Smooth muscle cell (in vitro differentiated cells): ENCODE measurements around the gene GTPBP3. TPM values are rescaled to one million over a fixed set of nuclear protein-coding genes. Genes with fewer than 3 reads are reported as not detected.

Experiments used
- DNase-seq: peaks from one replicate; lab custom pipeline; 2025; ENCODE audit not compliant: unreplicated experiment; lab: John Stamatoyannopoulos, UW
- H2AFZ ChIP-seq: fragments of 200-600 bp; sonication (generic); 2 replicates; pipeline ENCODE4 v1.6.0; 2016; ENCODE audit warnings: antibody characterized with exemption, low read depth, mild to moderate bottlenecking
- H3F3A ChIP-seq: fragments of 200-600 bp; sonication (generic); 2 replicates; pipeline ENCODE4 v1.6.0; 2017; ENCODE audit warnings: antibody characterized with exemption, low read depth
- H3K27ac ChIP-seq: fragments of 200-600 bp; sonication (generic); 2 replicates; pipeline ENCODE4 v1.5.1; 2016; ENCODE audit warnings: low read depth, mild to moderate bottlenecking
- H3K27me3 ChIP-seq: fragments of 200-600 bp; sonication (generic); 2 replicates; pipeline ENCODE4 v1.6.1; 2016; ENCODE audit warnings: low read depth, mild to moderate bottlenecking
- H3K36me3 ChIP-seq: fragments of 200-600 bp; sonication (generic); 2 replicates; pipeline ENCODE4 v1.5.1; 2016; ENCODE audit warnings: low read depth
- H3K4me1 ChIP-seq: fragments of 200-600 bp; sonication (generic); 2 replicates; pipeline ENCODE4 v1.5.1; 2016; ENCODE audit warnings: low read depth
- H3K4me2 ChIP-seq: fragments of 200-600 bp; sonication (generic); 2 replicates; pipeline ENCODE4 v1.6.0; 2016; ENCODE audit warnings: mild to moderate bottlenecking
- H3K4me3 ChIP-seq: fragments of 200-600 bp; sonication (generic); 2 replicates; pipeline ENCODE4 v1.5.1; 2016; ENCODE audit warnings: mild to moderate bottlenecking
- H3K79me2 ChIP-seq: fragments of 200-600 bp; sonication (generic); 2 replicates; pipeline ENCODE4 v1.6.0; 2016; ENCODE audit warnings: low read depth, mild to moderate bottlenecking
- H3K9ac ChIP-seq: fragments of 200-600 bp; sonication (generic); 2 replicates; pipeline ENCODE4 v1.6.0; 2016; ENCODE audit warnings: low read depth
- H3K9me3 ChIP-seq: fragments of 200-600 bp; sonication (generic); replicated peaks from 2 replicates; pipeline ENCODE4 v1.5.1; 2016; ENCODE audit warnings: low read depth
- H4K20me1 ChIP-seq: fragments of 200-600 bp; sonication (generic); 2 replicates; pipeline ENCODE4 v1.6.0; 2016; ENCODE audit warnings: low read depth
- WGBS: methylation state at CpG from one replicate; pipeline ENCODE4 v1.1.7; 2016; ENCODE audit warnings: low lambda C conversion rate; 5-methylcytosine and 5-hydroxymethylcytosine counted together
- polyA plus RNA-seq: library from polyadenylated mRNA; unstranded; fragments of >200 nt; fragmentation: Nextera tagmentation; extraction: Ambion mirVana; gene quantifications from 2 replicates; pipeline ENCODE4 v1.2.1, GENCODE V29; 2016
- total RNA-seq: library from RNA; depleted of rRNA; stranded (reverse); fragments of >200 nt; gene quantifications from 2 replicates; pipeline ENCODE4 v1.2.3, GENCODE V29; 2014
- TF ChIP-seq, protein P1 (sequence below): fragments of 200-600 bp; sonication (generic); IDR thresholded peaks from 2 replicates; pipeline ENCODE4 v1.5.1; 2017; ENCODE audit warnings: borderline replicate concordance, mild to moderate bottlenecking, antibody characterized with exemption; ENCODE audit not compliant: insufficient read depth, poor library complexity, severe bottlenecking

Gene GTPBP3
- total and polyA plus RNA-seq, 2 experiments from 2014 or later, result 16.5 to 19.6 TPM

DNA sequence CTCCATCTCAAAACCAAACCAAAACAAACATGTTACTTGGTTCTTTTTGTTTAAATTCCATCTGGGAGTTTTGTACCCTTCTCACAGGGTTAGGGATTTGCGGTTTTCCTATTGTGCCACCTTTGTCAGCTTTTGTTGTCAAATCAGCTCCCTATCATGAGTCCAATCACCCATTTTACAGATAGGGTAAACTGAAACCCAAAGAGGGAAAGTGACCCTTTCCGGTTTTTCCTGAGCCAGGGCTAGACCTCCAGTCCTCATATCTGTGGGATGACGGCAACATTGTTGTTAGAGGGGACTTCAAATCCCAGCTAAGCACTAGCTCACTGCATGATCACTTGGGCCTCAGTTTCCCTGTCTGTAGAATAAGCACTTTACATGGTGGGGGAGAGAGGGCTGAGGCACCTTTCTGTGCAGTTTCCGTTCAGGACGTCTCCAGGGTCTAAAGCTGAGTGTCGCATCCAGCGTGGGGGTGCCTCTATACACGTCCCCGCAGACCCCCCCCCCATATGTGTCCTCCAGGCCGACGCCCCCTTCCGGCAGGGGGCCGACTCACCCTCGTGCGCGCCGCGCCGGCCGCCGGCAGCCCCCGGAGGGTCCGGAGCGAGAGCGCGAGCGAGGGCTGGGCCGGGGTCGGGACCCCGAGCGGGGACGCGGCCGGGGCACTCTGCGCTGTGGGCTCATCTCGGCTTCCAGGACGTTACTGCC lies 52.8 kb downstream of the GTPBP3 start:
- Histone ChIP-seq H3K79me2 (no peaks in the 10 kb centered on the region), H3K4me3 (peak overlapping the region; percentile 60), H3K4me2 (peak overlapping the region; percentile 94), H2AFZ (peak overlapping the region; percentile 89), H3K36me3 (no peaks in the 10 kb centered on the region), H4K20me1 (no peaks in the 10 kb centered on the region), H3F3A (no peaks in the 10 kb centered on the region), H3K27me3 (no peaks in the 10 kb centered on the region), H3K9me3 (no peaks in the 10 kb centered on the region), H3K9ac (no peak overlapping the region), H3K4me1 (peaks cover 7% of the 10 kb centered on the region), H3K27ac (no peak overlapping the region)
- WGBS, result 26% methylated on average over 9 of the region's 37 CpGs
- TF ChIP-seq, protein P1, sequence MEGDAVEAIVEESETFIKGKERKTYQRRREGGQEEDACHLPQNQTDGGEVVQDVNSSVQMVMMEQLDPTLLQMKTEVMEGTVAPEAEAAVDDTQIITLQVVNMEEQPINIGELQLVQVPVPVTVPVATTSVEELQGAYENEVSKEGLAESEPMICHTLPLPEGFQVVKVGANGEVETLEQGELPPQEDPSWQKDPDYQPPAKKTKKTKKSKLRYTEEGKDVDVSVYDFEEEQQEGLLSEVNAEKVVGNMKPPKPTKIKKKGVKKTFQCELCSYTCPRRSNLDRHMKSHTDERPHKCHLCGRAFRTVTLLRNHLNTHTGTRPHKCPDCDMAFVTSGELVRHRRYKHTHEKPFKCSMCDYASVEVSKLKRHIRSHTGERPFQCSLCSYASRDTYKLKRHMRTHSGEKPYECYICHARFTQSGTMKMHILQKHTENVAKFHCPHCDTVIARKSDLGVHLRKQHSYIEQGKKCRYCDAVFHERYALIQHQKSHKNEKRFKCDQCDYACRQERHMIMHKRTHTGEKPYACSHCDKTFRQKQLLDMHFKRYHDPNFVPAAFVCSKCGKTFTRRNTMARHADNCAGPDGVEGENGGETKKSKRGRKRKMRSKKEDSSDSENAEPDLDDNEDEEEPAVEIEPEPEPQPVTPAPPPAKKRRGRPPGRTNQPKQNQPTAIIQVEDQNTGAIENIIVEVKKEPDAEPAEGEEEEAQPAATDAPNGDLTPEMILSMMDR, result peak; percentile 34
- no peak for DNase-seq

DNA sequence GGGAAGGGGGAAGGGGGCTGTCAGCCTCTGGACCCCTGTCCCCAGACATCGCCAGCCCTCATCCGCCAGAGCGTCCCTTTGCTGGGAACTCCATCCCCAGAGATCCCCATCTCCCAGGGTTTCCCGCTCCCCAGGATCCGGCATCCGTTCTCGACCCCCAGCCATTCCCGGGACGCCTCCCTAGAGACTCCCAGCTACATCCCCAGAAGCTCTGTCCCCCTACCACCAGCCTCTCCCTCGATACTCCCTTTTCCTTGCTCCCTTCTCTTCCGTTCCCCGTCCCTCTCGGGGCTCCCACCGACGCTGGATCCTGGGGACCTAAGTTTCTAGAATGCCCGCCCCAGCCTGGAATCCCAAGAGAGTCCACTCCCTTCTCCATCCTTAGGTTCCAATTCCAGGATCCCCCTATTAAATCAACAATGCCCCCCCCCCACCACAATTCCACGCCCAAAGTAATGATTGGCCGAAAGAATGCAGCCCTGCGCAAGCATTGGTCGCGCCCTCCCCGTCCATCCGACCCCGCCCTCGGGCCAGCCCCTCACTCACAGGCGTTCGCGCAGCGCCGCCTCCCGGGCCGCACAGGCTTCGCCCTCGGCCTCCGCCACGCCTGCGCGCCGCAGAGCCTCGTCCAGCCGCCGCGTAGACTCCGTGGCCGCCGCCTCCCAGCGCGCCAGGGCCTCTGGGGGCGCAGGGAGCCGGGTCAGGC lies 53.5 kb downstream of the GTPBP3 start:
- Histone ChIP-seq H3K36me3 (no peaks in the 10 kb centered on the region), H3F3A (no peaks in the 10 kb centered on the region), H3K9ac (no peak overlapping the region), H3K4me3 (peak overlapping the region; percentile 60), H4K20me1 (no peaks in the 10 kb centered on the region), H3K27me3 (no peaks in the 10 kb centered on the region), H3K4me1 (peaks cover 7% of the 10 kb centered on the region), H3K4me2 (peak overlapping the region; percentile 94), H2AFZ (peak overlapping the region; percentile 95), H3K79me2 (no peaks in the 10 kb centered on the region), H3K9me3 (no peaks in the 10 kb centered on the region), H3K27ac (no peak overlapping the region)
- peak; percentile 73 for DNase-seq
- 2% methylated on average over 49 of the region's 50 CpGs for whole genome bisulfite sequencing
- TF ChIP-seq, protein P1, result peak; percentile 62

DNA sequence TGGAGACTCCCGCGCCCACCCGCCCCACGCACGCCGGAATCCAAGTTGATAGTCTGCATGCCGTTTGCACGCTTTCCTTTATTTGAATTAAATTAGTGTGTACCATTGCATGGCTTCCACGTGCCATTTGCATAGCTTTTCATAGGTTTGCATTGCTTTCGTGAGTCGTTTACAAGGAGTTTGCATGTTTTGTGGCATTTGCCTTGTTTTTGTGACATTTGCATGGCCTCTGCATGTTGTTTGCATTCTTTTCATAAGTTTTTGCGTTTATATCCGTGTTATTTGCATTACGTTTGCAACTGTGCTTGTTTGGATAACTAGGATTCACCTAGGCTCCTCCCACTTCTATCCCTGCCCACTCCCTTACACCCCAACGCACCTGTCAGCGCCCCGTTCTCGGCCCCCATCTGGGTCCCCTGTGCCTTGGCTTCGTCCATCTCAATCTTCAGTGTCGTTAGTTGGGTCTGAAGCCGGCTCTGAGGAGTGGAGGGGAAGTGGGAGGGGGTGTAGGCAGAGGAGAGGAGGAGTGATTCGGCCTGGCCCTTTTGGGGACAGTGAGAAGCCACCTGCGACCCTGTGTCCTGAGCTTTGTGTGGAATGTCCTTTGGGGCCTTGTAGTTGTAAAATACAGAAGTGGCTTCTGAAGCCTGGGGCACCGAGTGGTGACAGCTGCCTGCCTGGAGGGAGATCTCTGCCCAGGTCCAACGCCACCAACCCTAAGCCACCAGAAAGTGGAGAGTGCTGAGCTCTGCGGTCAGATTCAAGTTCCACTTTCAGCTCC lies 54.2 kb downstream of the GTPBP3 start:
- TF ChIP-seq, protein P1, result no peak
- H3K4me2 ChIP-seq, result peak overlapping the region; percentile 94
- H3K9ac ChIP-seq, result no peak overlapping the region
- no peak for DNase-seq
- H3F3A ChIP-seq, result no peaks in the 10 kb centered on the region
- 21% methylated on average over 26 of the region's 26 CpGs for WGBS
- no peaks in the 10 kb centered on the region for H4K20me1 ChIP-seq
- no peaks in the 10 kb centered on the region for H3K27me3 ChIP-seq
- H3K79me2 ChIP-seq, result no peaks in the 10 kb centered on the region
- H3K9me3 ChIP-seq, result no peaks in the 10 kb centered on the region
- peak overlapping the region; percentile 95 for H2AFZ ChIP-seq
- H3K27ac ChIP-seq, result no peak overlapping the region
- H3K36me3 ChIP-seq, result no peaks in the 10 kb centered on the region
- peak overlapping the region; percentile 60 for H3K4me3 ChIP-seq
- peaks cover 7% of the 10 kb centered on the region for H3K4me1 ChIP-seq

Other genes starting within 250 kb of the GTPBP3 start
- 12.8 and 16.4 TPM in 2 replicates for gene USE1, start 122.2 kb upstream of the GTPBP3 start, total RNA-seq
- gene USE1, start 122.2 kb upstream of the GTPBP3 start, polyA plus RNA-seq, result 28.8 and 45.4 TPM in 2 replicates
- gene OCEL1, start 111.3 kb upstream of the GTPBP3 start, total RNA-seq, result 2.9 and 3.2 TPM in 2 replicates
- 34.9 and 41.3 TPM in 2 replicates for gene OCEL1, start 111.3 kb upstream of the GTPBP3 start, polyA plus RNA-seq
- 47.8 and 57.4 TPM in 2 replicates for gene NR2F6, start 91.6 kb upstream of the GTPBP3 start, total RNA-seq
- 99.8 and 104 TPM in 2 replicates for gene NR2F6, start 91.6 kb upstream of the GTPBP3 start, polyA plus RNA-seq
- not detected in 2 replicates for gene USHBP1, start 72.8 kb upstream of the GTPBP3 start, total RNA-seq
- not detected in 2 replicates for gene USHBP1, start 72.8 kb upstream of the GTPBP3 start, polyA plus RNA-seq
- gene BABAM1, start 70.1 kb upstream of the GTPBP3 start, total RNA-seq, result 62.0 and 69.8 TPM in 2 replicates
- gene BABAM1, start 70.1 kb upstream of the GTPBP3 start, polyA plus RNA-seq, result 108 and 110 TPM in 2 replicates
- 0.36 and 1.0 TPM in 2 replicates for gene ANKLE1, start 55.7 kb upstream of the GTPBP3 start, total RNA-seq
- 0.61 and 1.3 TPM in 2 replicates for gene ANKLE1, start 55.7 kb upstream of the GTPBP3 start, polyA plus RNA-seq
- 6.1 and 9.2 TPM in 2 replicates for gene ABHD8, start 34.1 kb upstream of the GTPBP3 start, total RNA-seq
- 15.1 and 16.6 TPM in 2 replicates for gene ABHD8, start 34.1 kb upstream of the GTPBP3 start, polyA plus RNA-seq
- 32.0 and 67.2 TPM in 2 replicates for gene MRPL34, start 31.7 kb upstream of the GTPBP3 start, total RNA-seq
- 78.6 and 84.2 TPM in 2 replicates for gene MRPL34, start 31.7 kb upstream of the GTPBP3 start, polyA plus RNA-seq
- gene DDA1, start 28.0 kb upstream of the GTPBP3 start, total RNA-seq, result 26.5 and 26.9 TPM in 2 replicates
- gene DDA1, start 28.0 kb upstream of the GTPBP3 start, polyA plus RNA-seq, result 51.8 and 72.4 TPM in 2 replicates
- gene ANO8, start 2.7 kb upstream of the GTPBP3 start, total RNA-seq, result 6.4 and 8.0 TPM in 2 replicates
- 1.3 and 2.4 TPM in 2 replicates for gene ANO8, start 2.7 kb upstream of the GTPBP3 start, polyA plus RNA-seq
- 0.31 TPM in 1 of 2 replicates, not detected in the other for gene PLVAP, start 39.8 kb downstream of the GTPBP3 start, total RNA-seq
- gene PLVAP, start 39.8 kb downstream of the GTPBP3 start, polyA plus RNA-seq, result not detected in 2 replicates
- gene CCDC194, start 56.6 kb downstream of the GTPBP3 start, total RNA-seq, result not detected in 2 replicates
- gene CCDC194, start 56.6 kb downstream of the GTPBP3 start, polyA plus RNA-seq, result not detected in 2 replicates
- gene BST2, start 68.1 kb downstream of the GTPBP3 start, total RNA-seq, result 3.7 and 5.2 TPM in 2 replicates
- gene BST2, start 68.1 kb downstream of the GTPBP3 start, polyA plus RNA-seq, result 14.4 and 22.4 TPM in 2 replicates
- gene MVB12A, start 82.5 kb downstream of the GTPBP3 start, total RNA-seq, result 46.6 and 68.1 TPM in 2 replicates
- 89.6 and 98.1 TPM in 2 replicates for gene MVB12A, start 82.5 kb downstream of the GTPBP3 start, polyA plus RNA-seq
- 0.31 and 1.5 TPM in 2 replicates for gene TMEM221, start 111.1 kb downstream of the GTPBP3 start, total RNA-seq
- gene TMEM221, start 111.1 kb downstream of the GTPBP3 start, polyA plus RNA-seq, result 0.63 and 1.5 TPM in 2 replicates
- 0.45 TPM in 1 of 2 replicates, not detected in the other for gene NXNL1, start 123.4 kb downstream of the GTPBP3 start, total RNA-seq
- gene NXNL1, start 123.4 kb downstream of the GTPBP3 start, polyA plus RNA-seq, result not detected in 2 replicates
- gene SLC27A1, start 133.0 kb downstream of the GTPBP3 start, total RNA-seq, result 6.8 and 9.7 TPM in 2 replicates
- 11.5 and 11.6 TPM in 2 replicates for gene SLC27A1, start 133.0 kb downstream of the GTPBP3 start, polyA plus RNA-seq
- gene PGLS, start 174.1 kb downstream of the GTPBP3 start, total RNA-seq, result 47.1 and 57.1 TPM in 2 replicates
- 77.1 and 92.4 TPM in 2 replicates for gene PGLS, start 174.1 kb downstream of the GTPBP3 start, polyA plus RNA-seq
- gene COLGALT1, start 218.1 kb downstream of the GTPBP3 start, total RNA-seq, result 126 and 129 TPM in 2 replicates
- 124 and 151 TPM in 2 replicates for gene COLGALT1, start 218.1 kb downstream of the GTPBP3 start, polyA plus RNA-seq